Measurements from ENCODE around the gene FNTB.

Gene FNTB

GRCh38 chr14:64953310-64953654 lies 33.4 kb upstream of the FNTB start:
- no peak for DNase-seq

DNA sequence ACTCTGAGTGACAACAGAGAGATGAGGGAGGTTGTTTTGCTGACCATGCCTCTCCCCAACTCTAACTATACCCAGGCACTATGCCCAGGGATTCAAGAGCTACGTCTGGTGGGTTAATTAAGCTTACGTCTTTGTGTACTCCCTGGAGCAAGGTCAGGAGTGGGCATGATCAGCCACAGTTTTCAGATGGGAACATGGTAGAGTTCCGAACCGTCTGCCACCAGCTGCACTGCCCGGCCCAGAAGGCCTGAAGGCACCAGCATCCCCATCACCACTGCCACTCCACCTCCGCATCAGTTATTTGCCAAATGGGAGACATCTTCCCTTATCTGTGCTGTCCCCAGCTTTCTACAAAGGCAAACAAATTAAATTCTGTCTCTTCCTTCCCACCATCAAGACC lies 33.0 kb upstream of the FNTB start:
- no peak for DNase-seq

GRCh38 chr14:64954491-64955240 lies 32.0 kb upstream of the FNTB start:
- no peak for DNase-seq

DNA sequence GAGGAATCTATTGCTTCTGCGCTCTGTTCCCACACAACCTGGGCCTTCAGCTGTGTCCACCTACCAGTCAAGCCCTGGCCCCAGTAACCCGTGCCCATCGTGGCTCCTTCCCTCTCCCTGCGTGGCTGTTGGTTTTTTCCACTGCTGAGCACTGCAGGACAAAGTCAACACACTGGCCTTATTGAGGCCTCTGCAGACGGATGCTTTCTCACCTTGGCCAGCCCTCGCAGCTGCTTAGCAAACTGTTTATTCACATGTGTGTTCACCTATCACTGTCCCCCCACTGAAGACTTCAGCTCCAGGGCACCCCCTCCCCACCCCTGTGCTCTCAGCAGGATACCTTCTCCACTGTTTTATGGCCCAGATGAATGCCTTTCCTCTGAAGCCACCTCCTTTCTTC lies 31.4 kb upstream of the FNTB start:
- DNase-seq: no peak

DNA sequence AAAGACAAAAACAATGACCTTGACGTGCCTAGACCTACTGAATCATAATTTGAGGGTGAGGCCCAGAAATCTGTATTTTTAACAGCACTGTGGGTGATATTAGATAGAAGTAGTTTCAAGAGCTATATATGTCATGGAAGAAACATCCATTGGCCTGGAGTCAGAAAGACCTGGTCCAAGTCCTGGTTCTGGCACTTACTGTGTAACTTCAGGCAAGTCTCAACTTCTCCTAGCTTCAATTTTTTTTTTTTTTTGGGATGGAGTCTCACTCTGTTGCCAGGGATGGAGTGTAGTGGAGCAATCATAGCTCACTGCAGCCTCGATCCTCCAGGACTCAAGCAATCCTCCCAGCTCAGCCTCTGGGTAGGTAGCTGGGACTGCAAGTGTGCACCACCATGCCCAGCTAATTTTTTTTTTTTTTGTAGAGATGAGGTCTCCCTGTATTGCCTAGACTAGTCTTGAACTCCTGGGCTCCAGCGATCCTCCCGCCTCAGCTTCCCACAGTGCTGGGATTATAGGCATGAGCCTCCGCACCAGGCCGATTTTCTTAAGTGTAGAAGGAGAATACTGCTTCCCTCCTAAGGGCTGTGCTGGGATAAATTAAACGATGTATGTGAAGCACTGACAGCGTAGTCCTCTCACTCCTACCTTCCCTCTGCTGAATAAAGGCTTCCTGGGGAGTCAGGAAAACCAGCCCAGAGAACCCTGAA lies 29.8 kb upstream of the FNTB start:
- DNase-seq: no peak

- DNase-seq: no peak
Observed at GRCh38 chr14:64958201-64958600, 28.5 kb upstream of the FNTB start.

DNA sequence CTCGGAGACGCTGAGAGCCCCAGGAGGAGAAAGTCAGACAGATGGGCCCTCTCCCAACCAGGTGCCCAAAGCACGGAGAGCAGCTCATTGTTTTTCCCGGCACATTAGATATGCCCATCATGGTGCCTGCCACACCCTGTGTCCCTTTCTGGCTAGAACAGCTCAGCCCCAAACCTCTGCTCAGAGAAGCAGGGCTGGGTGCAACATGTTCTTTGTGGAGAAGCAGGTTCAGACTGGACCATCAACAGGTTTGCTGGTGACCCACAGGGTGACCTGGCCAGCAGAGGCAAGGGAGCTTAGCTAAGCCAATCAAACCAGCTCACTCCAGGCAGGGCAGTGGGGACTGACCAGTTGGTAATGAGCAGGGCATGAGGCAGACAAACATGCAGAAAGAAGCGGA lies 28.0 kb upstream of the FNTB start:
- no peak for DNase-seq

- no peak for DNase-seq
Observed at GRCh38 chr14:64960762-64961276, 25.9 kb upstream of the FNTB start.

GRCh38 chr14:64963611-64964010 lies 23.1 kb upstream of the FNTB start:
- no peak for DNase-seq

GRCh38 chr14:64965356-64966000 lies 21.2 kb upstream of the FNTB start:
- DNase-seq: no peak

DNA sequence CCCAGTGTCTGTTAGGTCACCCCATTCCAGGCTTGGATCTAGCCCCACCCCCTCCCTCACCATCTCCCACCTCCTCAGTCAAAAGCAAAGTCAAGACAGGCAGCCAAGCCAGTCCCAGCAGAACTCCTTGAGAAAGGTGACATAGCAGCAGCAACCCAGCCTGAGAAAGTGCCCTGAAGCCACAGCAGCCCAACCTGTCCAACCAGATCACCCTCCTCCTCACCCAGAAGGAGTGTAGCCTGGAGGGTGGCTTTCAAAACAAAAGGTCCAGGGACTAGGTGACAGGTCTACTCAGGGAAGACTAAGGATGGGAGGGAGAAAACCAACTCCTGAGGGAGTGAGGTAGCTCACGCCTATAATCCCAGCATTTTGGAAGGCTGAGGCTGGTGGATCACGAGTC lies 19.7 kb upstream of the FNTB start:
- DNase-seq: no peak

GRCh38 chr14:64968167-64968566 lies 18.5 kb upstream of the FNTB start:
- no peak for DNase-seq

DNA sequence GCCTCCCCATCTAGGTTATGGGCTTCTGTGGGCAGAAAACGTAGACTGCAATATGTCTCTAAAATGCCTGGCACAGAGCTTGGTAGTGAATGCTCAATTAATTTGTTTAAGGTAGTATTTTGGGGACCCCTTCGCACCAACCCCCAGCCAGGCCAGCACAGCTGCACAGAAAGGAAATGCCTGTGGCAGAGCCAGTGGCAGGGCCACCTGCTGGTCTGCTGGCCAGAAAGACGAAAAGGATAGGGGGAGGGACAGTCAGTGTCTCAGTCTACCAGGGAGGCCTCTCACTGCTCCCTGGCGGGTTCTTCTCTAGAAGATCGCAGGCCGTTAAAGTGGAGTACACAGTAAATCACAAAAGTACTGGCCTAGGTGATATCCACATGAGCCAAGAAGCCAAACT lies 18.0 kb upstream of the FNTB start:
- DNase-seq: no peak

- DNase-seq: no peak
Observed at GRCh38 chr14:64970041-64970440, 16.7 kb upstream of the FNTB start.

DNA sequence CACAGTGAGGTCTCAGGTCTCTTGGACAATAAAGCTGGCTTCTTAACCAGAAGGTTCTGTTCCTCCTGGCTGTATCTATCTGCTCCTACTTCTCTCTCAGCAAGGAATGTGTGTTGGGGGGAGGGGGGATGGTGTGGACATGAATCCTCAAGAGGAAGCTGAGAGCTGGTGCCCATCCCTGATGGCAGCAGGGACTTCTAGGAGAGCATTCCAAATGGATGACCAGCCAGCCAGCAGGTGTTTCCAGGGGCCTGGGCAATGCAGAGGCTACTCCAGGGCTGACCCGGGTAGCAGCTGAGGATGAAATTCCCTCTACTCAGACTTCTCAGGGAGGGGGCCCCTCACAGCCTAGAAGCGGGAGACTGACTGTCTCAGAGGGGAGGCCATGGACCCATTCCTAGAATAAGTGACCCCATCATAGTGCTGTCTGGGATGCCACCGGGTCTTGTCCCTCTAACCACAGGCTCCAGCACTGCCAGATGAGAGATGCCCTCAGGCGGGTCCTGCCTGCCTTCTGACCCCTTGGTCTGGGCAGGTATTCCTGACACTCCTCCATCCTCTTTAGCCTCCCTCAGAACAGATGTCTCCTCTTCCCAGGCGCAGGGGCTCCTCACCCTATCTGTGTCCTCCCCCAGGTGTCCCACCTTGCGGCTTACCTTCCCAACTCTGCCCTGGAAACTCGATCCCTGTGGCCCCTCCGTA lies 15.8 kb upstream of the FNTB start:
- DNase-seq: peak; percentile 70

- peak; percentile 33 for DNase-seq
Observed at GRCh38 chr14:64971491-64971942, 15.2 kb upstream of the FNTB start.

DNA sequence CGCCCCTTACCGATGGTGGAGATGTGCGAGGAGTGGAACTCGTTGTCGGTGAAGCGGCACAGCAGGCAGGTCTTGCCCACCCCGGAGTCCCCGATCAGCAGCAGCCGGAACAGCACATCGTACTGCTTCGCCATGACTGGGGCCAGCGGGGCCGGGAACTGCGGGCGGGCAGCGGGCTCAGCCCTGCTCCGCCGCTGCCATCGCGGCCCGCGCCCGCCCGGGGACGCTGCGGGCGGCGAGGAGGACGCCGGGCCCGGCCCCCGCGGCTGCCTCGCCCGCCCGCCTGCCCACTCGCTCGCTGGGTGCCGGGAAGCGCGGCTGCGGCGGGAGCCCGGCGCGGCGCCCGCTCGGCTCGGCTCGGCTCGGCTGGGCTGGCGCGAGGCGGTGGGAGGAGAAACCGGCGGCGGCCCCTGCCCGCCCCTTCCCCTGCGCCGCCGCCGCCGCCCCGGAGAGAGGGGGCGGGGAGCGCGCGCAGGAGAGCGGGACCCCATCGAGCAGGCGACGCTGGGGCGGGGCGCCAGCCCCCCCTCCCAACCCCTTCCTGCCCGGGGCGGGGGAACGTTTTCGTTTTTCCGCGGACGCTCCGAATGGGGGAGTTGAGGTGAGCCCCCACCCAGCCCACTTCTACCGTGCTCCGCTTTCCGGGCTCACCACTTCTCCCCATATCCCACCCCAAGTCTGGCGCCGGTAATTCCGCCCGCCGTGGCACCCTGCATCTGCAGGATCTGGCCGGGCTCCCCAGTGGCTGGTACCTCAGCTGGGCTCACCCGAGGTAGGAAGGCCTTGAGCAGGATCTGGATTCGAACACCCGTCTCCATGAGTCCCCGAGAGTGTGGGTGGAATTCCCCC lies 14.5 kb upstream of the FNTB start, which contains the start of gene RAB15:
RAB15 (minus strand) TSS at position 394 of the 849 bp plus-strand sequence; CDS start at position 134, 260 bp downstream.
- peak; percentile 62 for DNase-seq

GRCh38 chr14:64973026-64973442 lies 13.7 kb upstream of the FNTB start:
- no peak for DNase-seq

DNA sequence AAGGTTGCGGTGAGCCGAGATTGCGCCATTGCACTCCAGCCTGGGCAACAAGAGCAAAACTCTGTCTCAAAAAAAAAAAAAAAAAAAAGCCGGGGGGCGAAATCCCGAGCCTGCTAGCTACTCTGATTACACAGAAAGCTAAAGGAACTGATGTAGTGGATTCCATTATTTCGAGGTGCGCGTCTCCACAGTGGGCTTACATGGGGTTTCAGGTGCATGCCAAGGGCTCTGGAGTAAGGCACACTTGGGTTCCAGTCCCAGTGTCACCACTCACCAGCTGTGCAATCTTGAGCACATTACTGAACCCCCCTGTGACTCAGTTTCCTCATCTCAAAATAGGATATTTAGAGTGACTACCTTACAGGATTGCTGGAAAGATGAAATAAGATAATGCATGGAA lies 12.9 kb upstream of the FNTB start:
- no peak for DNase-seq

- DNase-seq: no peak
Observed at GRCh38 chr14:64974563-64974962, 12.1 kb upstream of the FNTB start.

GRCh38 chr14:64979336-64980074 lies 7.2 kb upstream of the FNTB start:
- no peak for DNase-seq

Data from 8988T (cell line).